Nephron progenitor cell (in vitro differentiated cells): ENCODE results near the gene SRPK3.

Source experiments
- DNase-seq: peaks from one replicate; pipeline ENCODE4 v3.0.0; 2021
- H3K27ac Mint-ChIP-seq: 2 replicates; pipeline ENCODE4 v1.8.0; 2021; ENCODE audit warnings: mild to moderate bottlenecking, moderate library complexity, mixed read lengths
- H3K27me3 Mint-ChIP-seq: 2 replicates; pipeline ENCODE4 v1.8.0; 2021; ENCODE audit warnings: mild to moderate bottlenecking, low read depth, mixed read lengths; ENCODE audit not compliant: poor library complexity
- H3K36me3 Mint-ChIP-seq: 2 replicates; pipeline ENCODE4 v1.8.0; 2021; ENCODE audit warnings: low read depth, mixed read lengths
- H3K4me1 Mint-ChIP-seq: 2 replicates; pipeline ENCODE4 v1.8.0; 2021; ENCODE audit warnings: mixed read lengths
- H3K4me3 Mint-ChIP-seq: 2 replicates; pipeline ENCODE4 v1.8.0; 2021; ENCODE audit warnings: mild to moderate bottlenecking, moderate library complexity, mixed read lengths
- H3K9me3 Mint-ChIP-seq: 2 replicates; pipeline ENCODE4 v1.8.0; 2021; ENCODE audit warnings: mild to moderate bottlenecking, moderate library complexity, mixed read lengths
- CTCF ChIP-seq: fragments of 200-600 bp; sonication (generic); IDR thresholded peaks from 2 replicates; pipeline ENCODE4 v1.5.0; 2021; ENCODE audit warnings: antibody characterized with exemption

Gene SRPK3

DNA sequence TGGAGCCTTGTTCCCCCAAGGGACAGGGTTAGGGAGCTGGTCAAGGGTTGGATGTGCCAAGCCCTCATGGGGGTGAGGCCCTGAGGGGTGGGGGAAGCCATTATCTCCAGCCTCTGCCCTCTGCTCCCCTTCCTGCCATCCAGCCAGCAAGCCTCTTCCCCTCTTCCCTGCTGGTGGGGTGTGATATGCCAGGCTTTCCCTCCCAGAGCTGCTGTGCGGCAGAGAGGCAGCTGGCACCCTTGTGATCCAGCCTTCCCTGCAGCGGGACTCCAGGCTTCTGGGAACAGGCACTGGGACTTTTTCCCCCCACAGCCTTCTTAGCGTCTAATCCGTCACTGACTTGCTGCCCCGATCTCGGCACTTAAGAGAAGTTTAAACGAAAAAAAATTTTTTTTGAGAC is 19.9 kb downstream of the SRPK3 start:
- Mint-ChIP-seq H3K9me3 (peaks cover 53% of the 10 kb centered on the region), H3K4me1 (peaks cover 25% of the 10 kb centered on the region), H3K4me3 (no peak overlapping the region), H3K36me3 (peaks cover 12% of the 10 kb centered on the region), H3K27ac (no peak overlapping the region), H3K27me3 (no peaks in the 10 kb centered on the region)
- no peak for DNase-seq
- TF ChIP-seq CTCF: no peak

- H3K4me1 Mint-ChIP-seq: peaks cover 15% of the 10 kb centered on the region
- H3K4me3 Mint-ChIP-seq: no peak overlapping the region
- H3K27ac Mint-ChIP-seq: no peak overlapping the region
- TF ChIP-seq CTCF: no peak
- peaks cover 47% of the 10 kb centered on the region for H3K9me3 Mint-ChIP-seq
- DNase-seq: no peak
- no peaks in the 10 kb centered on the region for H3K27me3 Mint-ChIP-seq
- H3K36me3 Mint-ChIP-seq: peaks cover 5% of the 10 kb centered on the region
These were observed 20.8 kb downstream of the SRPK3 start for GRCh38 chrX:153801669-153802068.

DNA sequence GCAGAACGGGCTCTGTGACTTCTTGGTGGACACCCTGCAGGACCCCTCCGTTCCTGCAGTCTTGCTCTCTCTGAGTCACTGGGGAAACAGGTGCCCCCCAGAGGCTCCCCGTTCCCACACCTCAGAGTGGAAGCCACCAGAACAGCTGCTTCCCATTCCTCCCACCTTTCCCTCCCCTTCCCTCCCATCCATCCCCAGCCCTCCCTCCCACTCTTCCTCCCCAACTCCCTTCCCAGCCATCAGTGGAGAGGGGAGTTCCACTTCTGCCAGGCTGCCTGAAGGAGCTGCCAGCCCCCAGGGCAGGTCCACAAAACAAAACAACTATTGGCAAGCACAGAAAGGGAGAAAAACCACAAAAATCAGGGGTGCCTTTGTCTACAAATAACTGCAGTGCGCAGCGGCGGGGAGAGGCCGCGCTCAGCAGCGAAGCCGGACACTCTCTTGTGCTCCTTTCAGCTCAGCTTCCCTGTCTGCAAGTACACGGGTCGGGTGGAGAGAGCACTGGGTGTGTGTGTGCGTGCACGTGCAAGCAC is 21.7 kb downstream of the SRPK3 start:
- H3K4me1 Mint-ChIP-seq: peaks cover 13% of the 10 kb centered on the region
- H3K27me3 Mint-ChIP-seq: no peaks in the 10 kb centered on the region
- peaks cover 5% of the 10 kb centered on the region for H3K36me3 Mint-ChIP-seq
- H3K4me3 Mint-ChIP-seq: no peak overlapping the region
- TF ChIP-seq CTCF: no peak
- H3K9me3 Mint-ChIP-seq: peaks cover 44% of the 10 kb centered on the region
- DNase-seq: no peak
- no peak overlapping the region for H3K27ac Mint-ChIP-seq

DNA sequence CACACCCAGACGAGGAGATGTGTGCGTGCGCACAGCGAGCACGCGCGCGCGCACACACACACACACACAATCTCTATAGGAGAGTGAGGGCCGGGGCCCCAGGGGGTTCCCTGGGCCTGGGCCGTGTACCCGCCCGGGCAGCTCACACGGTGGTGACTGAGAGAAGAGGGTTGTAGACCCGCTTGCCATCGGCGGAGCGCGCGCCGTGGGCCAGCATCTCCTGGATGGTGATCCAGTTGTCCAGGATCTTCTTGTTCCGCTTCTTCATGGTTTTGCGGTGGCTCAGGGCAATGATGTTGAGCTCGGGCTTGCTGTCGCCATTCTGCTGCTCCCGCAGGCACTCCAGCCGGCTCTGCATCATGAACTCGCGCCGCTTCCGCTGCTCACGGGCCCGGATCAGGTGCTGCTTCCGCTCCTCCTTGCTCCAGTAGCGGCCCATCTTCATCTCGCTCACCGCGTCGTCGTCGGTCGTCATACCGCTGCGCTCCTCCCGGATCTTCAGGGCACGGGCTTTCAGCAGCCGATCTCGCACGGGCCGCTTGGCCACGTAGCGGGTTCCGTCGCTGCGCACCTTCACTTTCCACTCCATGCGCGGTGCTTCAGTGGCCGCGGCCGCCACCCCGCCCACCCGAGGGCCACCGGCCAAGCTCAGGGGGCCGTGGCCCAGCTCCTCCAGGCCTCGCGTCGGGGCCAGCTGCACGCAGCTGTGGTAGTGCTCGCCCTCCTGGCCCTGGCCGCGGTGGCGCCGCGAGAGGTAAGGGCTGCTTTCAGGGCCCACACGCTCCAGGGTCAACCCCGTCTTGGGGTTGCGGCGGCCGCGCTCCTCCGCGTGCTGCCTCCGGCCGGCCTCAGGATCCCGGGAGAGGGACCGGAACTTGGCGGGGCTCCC is 22.6 kb downstream of the SRPK3 start:
- no peak for DNase-seq
- H3K36me3 Mint-ChIP-seq: no peaks in the 10 kb centered on the region
- no peaks in the 10 kb centered on the region for H3K27me3 Mint-ChIP-seq
- TF ChIP-seq CTCF: no peak
- H3K27ac Mint-ChIP-seq: no peak overlapping the region
- H3K4me3 Mint-ChIP-seq: no peak overlapping the region
- H3K4me1 Mint-ChIP-seq: peaks cover 17% of the 10 kb centered on the region
- peaks cover 44% of the 10 kb centered on the region for H3K9me3 Mint-ChIP-seq

GRCh38 chrX:153804100-153804595 is 23.3 kb downstream of the SRPK3 start:
- DNase-seq: no peak
- Mint-ChIP-seq H3K9me3 (peaks cover 48% of the 10 kb centered on the region), H3K4me1 (peaks cover 17% of the 10 kb centered on the region), H3K27ac (no peak overlapping the region), H3K36me3 (no peaks in the 10 kb centered on the region), H3K4me3 (no peak overlapping the region), H3K27me3 (no peaks in the 10 kb centered on the region)
- no peak for TF ChIP-seq CTCF
